ENCODE data around the gene SNX20.

The SNX20 gene

DNA sequence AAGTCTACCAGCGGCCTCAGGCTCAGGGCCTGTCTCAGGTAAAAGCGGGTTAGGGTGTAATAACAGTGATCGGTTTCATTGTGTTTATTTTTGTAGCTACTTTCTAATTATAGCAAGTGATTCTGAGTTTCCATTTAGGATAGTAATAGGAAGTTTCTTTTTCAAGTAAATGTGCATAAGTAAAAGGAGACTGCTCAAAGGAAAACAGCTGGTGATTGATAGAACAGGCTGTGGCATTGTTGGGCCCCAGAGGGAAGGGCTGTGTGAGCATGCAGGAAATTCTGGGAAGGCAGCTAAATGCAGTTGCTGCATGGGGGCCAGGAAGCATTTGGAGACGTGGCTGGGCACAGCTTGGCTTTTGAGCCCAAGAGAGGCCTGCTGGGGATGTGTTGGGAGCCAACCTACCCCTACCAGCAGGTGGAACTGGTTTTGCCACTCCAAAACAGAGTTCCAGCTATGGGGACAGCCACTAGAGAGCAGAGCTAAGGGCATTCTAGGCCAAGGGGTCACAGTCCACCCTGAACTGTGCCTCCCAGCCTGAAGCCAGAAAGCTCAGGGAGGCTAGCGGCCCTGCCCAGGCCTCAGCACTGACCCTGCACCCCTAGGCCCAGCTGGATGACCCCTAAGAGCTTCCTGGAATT is 12.6 kb downstream of the SNX20 start:
- intact Hi-C loops (cut with micrococcal nuclease) = loop anchor here (5.0 to 10.0 kb wide), 4 partner anchors 121 to 646 kb away; partner anchors contain the start of genes BRD7 and NKD1
- peaks cover 52% of the 10 kb centered on the region for H3K4me1 Mint-ChIP-seq (ENCODE audit: low read depth)
- H3K36me3 Mint-ChIP-seq (ENCODE audit: low read depth) = peaks cover 70% of the 10 kb centered on the region
- peak overlapping the region; percentile 45 for H3K27ac Mint-ChIP-seq
- H3K27me3 Mint-ChIP-seq = no peaks in the 10 kb centered on the region
- H3K4me3 Mint-ChIP-seq = no peak overlapping the region
- H3K9me3 Mint-ChIP-seq = peaks cover 21% of the 10 kb centered on the region

- intact Hi-C loops (cut with micrococcal nuclease) = loop anchor here (5.0 to 10.0 kb wide), 4 partner anchors 120 to 645 kb away; partner anchors contain the start of genes BRD7 and NKD1
- Mint-ChIP-seq H3K4me1 (ENCODE audit: low read depth) (peaks cover 52% of the 10 kb centered on the region), H3K9me3 (peaks cover 13% of the 10 kb centered on the region), H3K27ac (peak overlapping the region; percentile 45), H3K4me3 (peak overlapping the region; percentile 63), H3K36me3 (ENCODE audit: low read depth) (peaks cover 62% of the 10 kb centered on the region), H3K27me3 (no peaks in the 10 kb centered on the region)
Observed at GRCh38 chr16:50667497-50668367, 13.4 kb downstream of the SNX20 start.

DNA sequence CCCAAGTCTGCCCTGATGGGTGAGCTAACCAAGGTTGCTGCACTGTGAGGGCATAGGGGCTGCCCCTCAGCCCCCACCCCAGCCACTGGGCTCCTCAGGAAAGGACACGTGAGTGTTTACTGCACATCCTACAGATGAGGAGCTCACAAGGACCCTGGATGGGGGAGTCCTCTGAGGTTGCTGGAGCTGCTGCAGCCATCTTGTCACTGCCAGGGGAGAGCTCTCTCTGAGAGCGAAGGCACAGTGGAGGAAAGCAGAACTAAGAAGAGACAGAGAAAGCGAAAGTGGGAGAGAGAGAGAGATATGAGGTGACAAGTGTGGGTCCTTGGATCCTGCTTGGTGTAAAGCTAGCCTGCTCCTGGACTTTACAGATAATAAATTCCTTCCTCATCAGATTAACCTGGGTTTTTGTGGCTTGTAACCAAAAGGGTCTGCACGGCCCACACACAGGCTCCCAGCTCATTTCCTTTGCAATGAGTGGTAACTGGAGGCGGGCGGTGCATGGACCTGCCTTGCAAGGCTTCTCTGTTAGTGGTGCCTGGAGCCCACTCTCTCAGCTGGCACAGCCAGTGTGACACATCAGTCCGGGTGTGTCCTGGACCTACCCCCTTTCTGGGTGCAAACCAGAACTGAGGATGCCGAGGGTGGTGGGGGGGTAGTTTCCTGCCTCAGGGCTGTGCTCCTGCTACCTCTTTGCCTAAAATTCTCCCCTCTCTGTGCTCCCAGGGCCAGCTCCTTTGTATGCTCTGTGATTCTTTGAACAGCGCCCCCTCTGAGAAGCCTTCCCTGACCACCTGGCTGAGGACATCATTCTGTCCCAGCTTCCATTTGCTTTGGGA is 14.2 kb downstream of the SNX20 start:
- Mint-ChIP-seq H3K36me3 (ENCODE audit: low read depth) (peaks cover 54% of the 10 kb centered on the region), H3K27me3 (no peaks in the 10 kb centered on the region), H3K9me3 (peaks cover 5% of the 10 kb centered on the region), H3K4me1 (ENCODE audit: low read depth) (peaks cover 52% of the 10 kb centered on the region), H3K27ac (peak overlapping the region; percentile 26), H3K4me3 (peak overlapping the region; percentile 63)
- intact Hi-C loops (cut with micrococcal nuclease) = loop anchor here (5.0 to 10.0 kb wide), 4 partner anchors 120 to 645 kb away; partner anchors contain the start of genes BRD7 and NKD1

- Mint-ChIP-seq H3K27me3 (no peaks in the 10 kb centered on the region), H3K4me1 (ENCODE audit: low read depth) (peaks cover 41% of the 10 kb centered on the region), H3K4me3 (peak overlapping the region; percentile 81), H3K36me3 (ENCODE audit: low read depth) (peaks cover 38% of the 10 kb centered on the region), H3K27ac (peak overlapping the region; percentile 89), H3K9me3 (no peaks in the 10 kb centered on the region)
- intact Hi-C loops (cut with micrococcal nuclease) = loop anchor here (5.0 to 10.0 kb wide), 4 partner anchors 118 to 643 kb away; partner anchors contain the start of genes BRD7 and NKD1
Observed at GRCh38 chr16:50665128-50665878, 15.8 kb downstream of the SNX20 start.

- no peaks in the 10 kb centered on the region for H3K27me3 Mint-ChIP-seq
- H3K4me3 Mint-ChIP-seq = no peak overlapping the region
- H3K9me3 Mint-ChIP-seq = no peaks in the 10 kb centered on the region
- H3K4me1 Mint-ChIP-seq (ENCODE audit: low read depth) = peaks cover 36% of the 10 kb centered on the region
- intact Hi-C loops (cut with micrococcal nuclease) = loop anchor here (10.0 kb wide), 1 partner anchor 299 kb away; the partner anchor contains the start of gene BRD7
- H3K27ac Mint-ChIP-seq = no peak overlapping the region
- H3K36me3 Mint-ChIP-seq (ENCODE audit: low read depth) = peaks cover 28% of the 10 kb centered on the region
Observed at GRCh38 chr16:50664270-50664669, 16.8 kb downstream of the SNX20 start.

DNA sequence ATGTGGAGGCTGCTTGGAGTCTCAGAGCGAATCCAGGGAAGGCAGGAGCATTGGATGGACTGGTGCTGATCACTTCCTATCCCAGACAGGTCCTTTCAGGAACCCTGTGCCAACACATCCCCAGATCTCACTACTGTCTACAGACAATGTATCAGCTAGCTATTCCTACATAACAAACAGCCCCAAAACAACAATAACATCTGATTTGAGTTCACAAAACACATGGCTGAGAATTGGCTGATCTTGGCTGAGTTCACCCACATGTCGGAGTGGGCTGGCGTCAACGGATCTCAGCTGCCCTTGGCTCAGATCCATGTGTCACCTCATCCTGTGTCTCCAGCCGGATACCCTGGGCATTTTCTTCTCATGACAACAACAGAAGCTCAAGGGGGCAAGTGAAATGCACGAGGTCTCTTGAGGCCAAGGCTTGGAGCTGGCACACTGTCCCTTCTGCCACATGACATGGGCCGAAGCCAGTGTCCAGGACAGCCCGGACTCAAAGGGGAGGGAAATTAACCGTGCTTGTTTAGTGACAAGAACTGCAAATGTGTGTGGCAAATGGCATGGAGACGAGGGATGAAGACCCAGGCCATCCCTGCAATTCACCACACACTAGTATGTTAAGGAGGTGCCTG is 18.7 kb downstream of the SNX20 start:
- Mint-ChIP-seq H3K9me3 (no peaks in the 10 kb centered on the region), H3K4me1 (ENCODE audit: low read depth) (peaks cover 28% of the 10 kb centered on the region), H3K27me3 (no peaks in the 10 kb centered on the region), H3K27ac (no peak overlapping the region), H3K4me3 (no peak overlapping the region), H3K36me3 (ENCODE audit: low read depth) (peaks cover 9% of the 10 kb centered on the region)
- intact Hi-C loops (cut with micrococcal nuclease) = loop anchor here (10.0 kb wide), 1 partner anchor 298 kb away; the partner anchor contains the start of gene BRD7

DNA sequence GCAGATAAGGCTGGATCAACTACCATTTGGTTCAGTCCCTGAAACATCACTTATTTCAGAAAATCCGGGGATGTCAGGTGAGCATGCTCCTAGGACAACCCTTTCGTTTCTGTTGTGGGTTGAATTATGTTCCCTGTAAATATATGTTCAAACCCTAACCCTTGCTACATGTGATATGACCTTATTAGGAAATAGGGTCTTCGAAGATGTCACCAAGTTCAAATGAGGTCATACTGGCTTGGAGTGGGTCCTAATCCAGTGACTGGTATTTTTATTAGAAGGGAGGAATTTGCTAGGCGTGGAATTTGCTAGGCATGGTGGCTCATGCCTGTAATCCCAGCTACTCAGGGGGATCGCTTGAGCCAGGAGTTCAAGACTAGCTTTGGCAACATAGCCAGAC is 21.3 kb downstream of the SNX20 start:
- peaks cover 3% of the 10 kb centered on the region for H3K36me3 Mint-ChIP-seq (ENCODE audit: low read depth)
- no peaks in the 10 kb centered on the region for H3K27me3 Mint-ChIP-seq
- peaks cover 16% of the 10 kb centered on the region for H3K4me1 Mint-ChIP-seq (ENCODE audit: low read depth)
- intact Hi-C loops (cut with micrococcal nuclease) = loop anchor here (10.0 kb wide), 1 partner anchor 295 kb away; the partner anchor contains the start of gene BRD7
- no peak overlapping the region for H3K4me3 Mint-ChIP-seq
- no peaks in the 10 kb centered on the region for H3K9me3 Mint-ChIP-seq
- H3K27ac Mint-ChIP-seq = no peak overlapping the region

- peaks cover 8% of the 10 kb centered on the region for H3K4me1 Mint-ChIP-seq (ENCODE audit: low read depth)
- peaks cover 1% of the 10 kb centered on the region for H3K9me3 Mint-ChIP-seq
- H3K27me3 Mint-ChIP-seq = no peaks in the 10 kb centered on the region
- H3K27ac Mint-ChIP-seq = no peak overlapping the region
- intact Hi-C loops (cut with micrococcal nuclease) = no loop called here
- H3K4me3 Mint-ChIP-seq = no peak overlapping the region
- H3K36me3 Mint-ChIP-seq (ENCODE audit: low read depth) = no peaks in the 10 kb centered on the region
Observed at GRCh38 chr16:50657241-50657640, 23.9 kb downstream of the SNX20 start.

- Mint-ChIP-seq H3K4me3 (no peak overlapping the region), H3K27ac (no peak overlapping the region), H3K9me3 (peaks cover 9% of the 10 kb centered on the region), H3K36me3 (ENCODE audit: low read depth) (no peaks in the 10 kb centered on the region), H3K4me1 (ENCODE audit: low read depth) (peaks cover 8% of the 10 kb centered on the region), H3K27me3 (no peaks in the 10 kb centered on the region)
- intact Hi-C loops (cut with micrococcal nuclease) = no loop called here
Observed at GRCh38 chr16:50655558-50656055, 25.5 kb downstream of the SNX20 start.

GRCh38 chr16:50653633-50654519 is 27.2 kb downstream of the SNX20 start:
- peaks cover 9% of the 10 kb centered on the region for H3K9me3 Mint-ChIP-seq
- H3K27me3 Mint-ChIP-seq = no peaks in the 10 kb centered on the region
- no peak overlapping the region for H3K4me3 Mint-ChIP-seq
- intact Hi-C loops (cut with micrococcal nuclease) = no loop called here
- H3K27ac Mint-ChIP-seq = no peak overlapping the region
- H3K36me3 Mint-ChIP-seq (ENCODE audit: low read depth) = no peaks in the 10 kb centered on the region
- H3K4me1 Mint-ChIP-seq (ENCODE audit: low read depth) = peaks cover 8% of the 10 kb centered on the region

DNA sequence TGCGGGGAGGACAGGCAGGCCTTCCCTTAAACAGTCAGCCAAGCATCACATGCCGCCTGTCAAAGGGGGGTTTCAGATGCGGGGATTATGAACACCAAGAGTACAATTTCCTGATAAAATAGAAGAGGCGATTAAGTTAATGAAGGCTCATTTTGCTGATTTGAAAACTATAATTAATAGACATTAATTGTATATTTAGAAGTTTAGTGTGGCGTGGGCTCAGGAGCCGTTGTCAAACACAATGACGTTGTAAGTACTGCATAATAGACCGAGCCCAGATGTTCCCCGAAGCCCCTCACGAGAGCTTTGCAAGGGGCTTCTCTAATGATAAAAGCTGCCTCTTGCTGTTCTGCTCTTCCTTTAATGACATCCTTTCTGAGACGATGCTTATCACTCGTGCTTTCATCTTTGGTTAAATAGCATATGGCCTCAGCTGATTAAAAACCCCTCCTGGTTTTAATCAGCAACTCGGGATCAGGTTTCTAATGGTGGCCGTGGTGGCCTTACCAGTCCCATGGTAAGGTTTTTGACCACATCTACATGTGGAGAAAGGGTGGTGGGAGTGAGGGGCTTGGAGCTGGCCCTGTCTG is 28.2 kb downstream of the SNX20 start:
- H3K36me3 Mint-ChIP-seq (ENCODE audit: low read depth) = no peaks in the 10 kb centered on the region
- peaks cover 9% of the 10 kb centered on the region for H3K9me3 Mint-ChIP-seq
- intact Hi-C loops (cut with micrococcal nuclease) = no loop called here
- H3K27ac Mint-ChIP-seq = no peak overlapping the region
- H3K27me3 Mint-ChIP-seq = no peaks in the 10 kb centered on the region
- peaks cover 8% of the 10 kb centered on the region for H3K4me1 Mint-ChIP-seq (ENCODE audit: low read depth)
- H3K4me3 Mint-ChIP-seq = no peak overlapping the region
